Loucy (cell line): ENCODE data around the gene FBXO41.

ENCODE experiments used
- CTCF ChIP-seq: fragments of 200-600 bp; sonication (generic); conservative IDR thresholded peaks from 2 replicates; pipeline ENCODE4 v1.5.1; 2014; ENCODE audit warnings: mild to moderate bottlenecking, antibody characterized with exemption, low read length
- EZH2phosphoT487 ChIP-seq: fragments of 200-600 bp; IDR thresholded peaks from 2 replicates; pipeline ENCODE4 v1.6.1; 2018; ENCODE audit warnings: antibody characterized with exemption, mild to moderate bottlenecking, moderate library complexity, borderline replicate concordance

- TF ChIP-seq CTCF (no peak), EZH2phosphoT487 (no peak)
Measured at GRCh38 chr2:73268830-73269685, 15.2 kb downstream of the FBXO41 start.
